K562 (cell line): ENCODE data around the gene C1orf56. TPM values are rescaled to one million over a fixed set of nuclear protein-coding genes. Genes with fewer than 3 reads are reported as not detected.

ENCODE experiments used
- FOXJ2 ChIP-seq: fragments of 200-800 bp; sonication (Bioruptor generic); IDR thresholded peaks from 2 replicates; pipeline ENCODE4 v1.6.1; 2016; ENCODE audit warnings: missing genetic modification characterization, missing compliant biosample characterization
- FOXM1 ChIP-seq, 2 experiments: fragments of 450-650 bp in 1 of 2; sonication (generic) in 1 of 2; formaldehyde crosslinking in 1 of 2; IDR thresholded peaks; 2 replicates each; pipeline versions ENCODE4 v1.6.1 to v1.9.0; 2017 to 2022; ENCODE audit warnings: low read depth in 2 of 2, mild to moderate bottlenecking in 2 of 2, missing genetic modification reagents in 1 of 2, moderate library complexity in 1 of 2
- HDAC1 ChIP-seq, 2 experiments: fragments of 450-650 bp; IDR thresholded peaks; 2 replicates each; pipeline ENCODE4 v1.6.1; 2016 to 2017; ENCODE audit warnings: inconsistent platforms in 1 of 2, mild to moderate bottlenecking in 1 of 2, moderate library complexity in 1 of 2
- HDAC3 ChIP-seq: fragments of 450-650 bp; IDR thresholded peaks from 2 replicates; pipeline ENCODE4 v1.6.1; 2018; ENCODE audit warnings: borderline replicate concordance, mild to moderate bottlenecking, moderate library complexity; ENCODE audit not compliant: partially characterized antibody
- HIVEP1 ChIP-seq: fragments of 250-450 bp; sonication (Bioruptor Pico); IDR thresholded peaks from 2 replicates; pipeline ENCODE4 v1.4.0; 2020; ENCODE audit warnings: mild to moderate bottlenecking
- JUNB ChIP-seq: fragments of 450-650 bp; formaldehyde crosslinking; conservative IDR thresholded peaks from 2 replicates; pipeline ENCODE4 v1.4.0; 2020; ENCODE audit warnings: mild to moderate bottlenecking
- KAT8 ChIP-seq: fragments of 450-650 bp; IDR thresholded peaks from 2 replicates; pipeline ENCODE4 v1.6.1; 2016; ENCODE audit warnings: low read depth, mild to moderate bottlenecking
- KLF6 ChIP-seq: fragments of 250-450 bp; sonication (Bioruptor Pico); IDR thresholded peaks from 2 replicates; pipeline ENCODE4 v1.4.0; 2020; ENCODE audit warnings: mild to moderate bottlenecking, moderate library complexity, borderline replicate concordance
- MEF2D ChIP-seq: conservative IDR thresholded peaks from 2 replicates; pipeline ENCODE4 v1.6.1; 2016; ENCODE audit warnings: low read depth, missing genetic modification characterization, missing compliant biosample characterization
- MEIS2 ChIP-seq: fragments of 450-650 bp; IDR thresholded peaks from 2 replicates; pipeline ENCODE4 v1.6.1; 2014; ENCODE audit warnings: mild to moderate bottlenecking; ENCODE audit not compliant: partially characterized antibody
- MIER1 ChIP-seq: fragments of 450-650 bp; IDR thresholded peaks from 2 replicates; pipeline ENCODE4 v1.6.1; 2016; ENCODE audit warnings: antibody characterized with exemption, mild to moderate bottlenecking, low read depth
- MITF ChIP-seq: IDR thresholded peaks from 2 replicates; pipeline ENCODE4 v1.6.1; 2014; ENCODE audit warnings: antibody characterized with exemption
- MLLT1 ChIP-seq, 2 experiments: fragments of 450-650 bp; IDR thresholded peaks; 2 replicates each; pipeline ENCODE4 v1.6.1; 2016
- MTF1 ChIP-seq: fragments of 250-450 bp; sonication (Bioruptor Pico); IDR thresholded peaks from 2 replicates; pipeline ENCODE4 v1.9.0; 2021; ENCODE audit warnings: moderate library complexity, mild to moderate bottlenecking, inconsistent platforms, borderline replicate concordance
- NFIC ChIP-seq: fragments of 450-650 bp; IDR thresholded peaks from 2 replicates; pipeline ENCODE4 v1.6.1; 2017; ENCODE audit warnings: mild to moderate bottlenecking, inconsistent platforms
- RBBP5 ChIP-seq: fragments of 200-600 bp; sonication (generic); IDR thresholded peaks from 2 replicates; pipeline ENCODE4 v1.6.1; 2012; ENCODE audit warnings: borderline replicate concordance, mild to moderate bottlenecking, low read length, control low read depth, inconsistent platforms; ENCODE audit not compliant: insufficient read depth, poor library complexity, severe bottlenecking
- RCOR1 ChIP-seq, 2 experiments: IDR thresholded peaks; 2 replicates each; pipeline ENCODE4 v1.6.1; 2012; ENCODE audit warnings: low read depth in 2 of 2, low read length in 2 of 2, borderline replicate concordance in 1 of 2, improper control_type of control experiment in 1 of 2
- TAF1 ChIP-seq: IDR thresholded peaks from 2 replicates; pipeline ENCODE4 v1.6.1; 2011; ENCODE audit warnings: mild to moderate bottlenecking, low read length, moderate library complexity; ENCODE audit not compliant: insufficient read depth, control insufficient read depth, severe bottlenecking; ENCODE audit errors: extremely low read depth
- YY1 ChIP-seq, 3 experiments: IDR thresholded peaks; 2 replicates each; pipeline ENCODE4 v1.6.1; 2011; ENCODE audit warnings: low read length in 2 of 3, mild to moderate bottlenecking in 2 of 3, moderate library complexity in 2 of 3, borderline replicate concordance in 1 of 3, control low read depth in 1 of 3, low read depth in 1 of 3; ENCODE audit not compliant: insufficient read depth in 3 of 3, insufficient replicate concordance in 2 of 3, control insufficient read depth in 1 of 3, insufficient read length in 1 of 3; ENCODE audit errors: extremely low read depth in 1 of 3
- ZNF655 ChIP-seq: fragments of 250-450 bp; sonication (Bioruptor Pico); IDR thresholded peaks from 2 replicates; pipeline ENCODE4 v1.5.0; 2021
- polyA plus RNA-seq, 8 experiments: library from polyadenylated mRNA; depleted of rRNA in 4 of 8; stranded (reverse) in 5 of 8; unstranded in 3 of 8; fragments of >200 nt; fragmentation: Nextera tagmentation in 2 of 8; fragmentation: Illumina TruSeq in 1 of 8; extraction: Ambion mirVana in 2 of 8; extraction: Trizol in 1 of 8; gene quantifications; 2 replicates each; pipeline versions ENCODE4 v1.2.1 to v1.2.3, GENCODE V29; 2011 to 2014; ENCODE audit warnings: inconsistent platforms in 1 of 8, missing spikeins in 1 of 8
- total RNA-seq, 7 experiments: library from RNA; depleted of rRNA in 6 of 7; stranded (reverse); fragments of >200 nt in 6 of 7; fragmentation: Illumina TruSeq in 2 of 7; extraction: Trizol in 2 of 7; gene quantifications; 2 replicates each; pipeline versions ENCODE4 v1.2.1 to v1.2.3, GENCODE V29; 2011 to 2021; ENCODE audit warnings: low replicate concordance in 1 of 7

Gene C1orf56
- total and polyA plus RNA-seq, 9 of the 15 experiments (the other 6 are each of a cell fraction or from before 2014, with no cell fraction given), result 0.18 to 15.7 (median 1.1) TPM

- TF ChIP-seq RCOR1 (IDR thresholded peaks at IDR 0.05; ENCODE audit: borderline replicate concordance in 1 of 2, low read depth in 2 of 2, low read length in 2 of 2) (peak in 1 of 2 experiments; percentile 10; a peak in 1 of 4 replicates), HIVEP1 (no peak), FOXM1 (IDR thresholded peaks at IDR 0.05; ENCODE audit: low read depth) (peak; percentile 7; the same call in 1 of the 2 replicates), FOXM1 (CRISPR knock-in tag; IDR thresholded peaks at IDR 0.05; ENCODE audit: low read depth) (no peak), NFIC (no peak), MITF (no peak), MEF2D (tag) (no peak), TAF1 (peak; percentile 89), YY1 (IDR thresholded peaks at IDR 0.05; ENCODE audit: borderline replicate concordance in 1 of 3, control insufficient read depth in 1 of 3, extremely low read depth in 1 of 3, insufficient read depth in 3 of 3, insufficient read length in 1 of 3, insufficient replicate concordance in 2 of 3, low read depth in 1 of 3, low read length in 2 of 3) (peak in 1 of 3 experiments; percentile 77), MTF1 (CRISPR knock-in tag) (no peak), ZNF655 (no peak), RBBP5 (peak; percentile 19), HDAC1 (IDR thresholded peaks at IDR 0.05) (peak in 1 of 2 experiments; percentile 34; a peak in 1 of 4 replicates), KAT8 (no peak), JUNB (no peak), MIER1 (peak; percentile 9; the same call in 1 of the 2 replicates), MEIS2 (peak; percentile 64), HDAC3 (peak; percentile 17), KLF6 (CRISPR knock-in tag) (0 out of 2 replicates have a peak, but pooled peaks have one; percentile 31), FOXJ2 (tag) (no peak), MLLT1 (IDR thresholded peaks at IDR 0.05) (peak in 1 of 2 experiments; percentile 35; a peak in 2 of 4 replicates)
These were observed 12.6 kb downstream of the C1orf56 start, which contains the start of gene MLLT11 (continued) for GRCh38 chr1:151060007-151060656.
